GM21528 (cell line): ENCODE data around the gene TPCN2.
"Not testable (repeated sequence)": the region's sequence is repeated elsewhere in the genome, so short reads cannot be mapped to it uniquely, and the experiment has no call there.

Experiments used
- ATAC-seq: cut with Tn5 transposase; IDR thresholded peaks from one replicate; pipeline ENCODE4 v1.9.1; 2021; ENCODE audit warnings: mild to moderate bottlenecking, moderate library complexity; ENCODE audit not compliant: unreplicated experiment, low FRiP score

TPCN2 gene

DNA sequence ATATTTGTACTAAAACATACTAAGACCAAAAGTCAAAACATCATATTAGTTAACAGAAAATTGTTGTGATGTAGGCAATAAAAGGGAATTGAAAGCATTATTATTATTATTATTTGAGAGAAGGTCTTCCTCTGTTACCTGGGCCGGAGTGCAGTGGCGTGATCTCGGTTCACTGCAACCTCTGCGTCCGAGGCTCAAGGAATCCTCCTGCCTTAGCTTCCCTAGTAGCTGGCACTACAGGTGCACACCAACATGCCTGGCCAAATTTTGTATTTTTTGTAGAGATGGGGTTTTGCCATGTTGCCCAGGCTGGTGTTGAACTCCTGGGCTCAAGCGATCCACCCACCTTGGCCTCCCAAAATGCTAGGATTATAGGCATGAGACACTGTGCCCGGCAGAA lies 91.4 kb downstream of the TPCN2 start:
- not testable (repeated sequence) for ATAC-seq

DNA sequence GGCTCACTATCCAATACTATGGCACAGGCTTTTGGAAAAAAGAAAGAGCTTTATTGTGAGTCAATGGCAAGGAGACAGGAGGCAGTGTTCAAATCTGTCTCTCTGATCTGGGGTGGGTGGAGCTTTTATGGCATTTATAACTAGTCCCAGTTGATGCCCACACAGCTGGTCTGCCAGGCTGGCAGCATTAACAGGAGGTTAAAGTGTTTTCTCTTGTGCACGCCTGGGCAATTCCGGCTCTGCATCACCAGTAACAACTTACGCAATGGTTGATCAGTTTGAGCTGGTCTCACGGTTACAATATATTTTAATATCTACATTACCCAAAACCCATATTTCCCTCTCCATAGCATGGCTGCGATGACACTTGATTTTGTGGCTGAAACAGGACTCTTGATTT lies 91.9 kb downstream of the TPCN2 start:
- ATAC-seq: no peak

DNA sequence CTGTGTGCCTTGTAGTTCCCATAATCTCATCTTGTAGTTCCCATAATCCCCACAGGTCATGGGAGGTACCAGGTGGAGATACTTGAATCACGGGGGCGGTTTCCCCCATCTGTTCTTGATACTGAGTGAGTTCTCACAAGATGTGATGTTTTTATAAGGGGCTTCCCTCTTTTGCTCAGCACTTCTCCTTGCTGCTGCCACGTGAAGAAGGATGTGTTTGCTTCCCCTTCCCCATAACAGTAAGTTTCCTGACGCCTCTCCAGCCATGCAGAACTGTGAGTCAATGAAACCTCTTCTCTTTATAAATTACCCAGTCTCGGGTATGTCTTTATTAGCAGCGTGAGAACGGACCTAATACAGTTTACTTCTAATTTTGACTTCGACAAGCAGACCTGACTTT lies 93.0 kb downstream of the TPCN2 start:
- no peak for ATAC-seq

DNA sequence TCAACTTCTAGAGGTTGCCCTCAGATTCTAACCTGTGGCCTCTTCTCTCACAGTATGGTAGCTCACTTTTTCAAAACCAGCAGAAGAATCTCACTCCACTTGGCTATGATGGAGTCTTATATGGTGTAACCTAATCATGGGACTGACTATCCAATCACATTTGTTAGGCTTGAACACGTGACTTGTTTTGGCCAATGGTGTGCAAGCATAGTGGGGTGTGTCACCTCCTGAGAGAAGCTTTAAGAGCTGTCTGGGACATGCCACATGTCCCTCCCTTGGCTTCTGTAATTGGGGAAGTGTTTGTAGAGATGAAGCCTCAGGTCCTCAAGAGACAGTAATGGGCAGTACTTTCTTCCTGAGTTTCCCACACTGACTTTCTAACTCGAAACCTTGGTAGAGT lies 94.2 kb downstream of the TPCN2 start:
- no peak for ATAC-seq

DNA sequence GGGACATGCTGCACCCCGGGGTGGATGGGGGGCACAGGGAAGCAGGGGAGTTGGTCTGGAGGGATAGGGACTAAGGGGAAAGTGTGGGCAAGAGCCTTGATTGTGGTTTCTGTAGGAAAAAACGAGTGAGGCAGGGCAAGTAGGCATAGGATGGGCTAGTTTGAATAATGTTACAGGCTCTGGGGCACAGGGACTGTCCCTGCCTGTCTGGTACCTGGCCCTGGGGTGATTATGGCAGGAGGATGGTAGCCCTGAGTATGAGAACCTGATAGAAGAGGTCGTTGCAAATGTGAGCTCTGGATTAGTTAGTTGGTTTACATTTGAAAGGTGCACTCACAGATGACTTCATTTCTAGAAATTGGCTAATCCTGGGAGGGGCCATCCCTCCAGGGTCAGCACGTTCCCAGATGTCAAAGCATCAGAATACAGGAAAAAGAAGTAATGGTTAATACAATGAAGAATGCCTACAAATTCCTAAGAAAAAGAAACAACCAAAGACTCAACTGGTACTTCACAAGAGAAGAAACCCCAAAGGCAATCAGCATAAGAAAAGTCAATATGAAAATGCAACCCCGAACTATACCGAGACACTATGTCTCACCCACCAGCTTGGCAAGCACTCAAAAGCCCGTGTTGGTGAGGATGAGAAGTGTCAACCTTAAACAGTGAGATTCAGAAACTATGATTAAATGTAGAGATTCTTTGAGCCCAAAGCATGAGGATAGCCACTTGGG lies 95.8 kb downstream of the TPCN2 start:
- no peak for ATAC-seq

DNA sequence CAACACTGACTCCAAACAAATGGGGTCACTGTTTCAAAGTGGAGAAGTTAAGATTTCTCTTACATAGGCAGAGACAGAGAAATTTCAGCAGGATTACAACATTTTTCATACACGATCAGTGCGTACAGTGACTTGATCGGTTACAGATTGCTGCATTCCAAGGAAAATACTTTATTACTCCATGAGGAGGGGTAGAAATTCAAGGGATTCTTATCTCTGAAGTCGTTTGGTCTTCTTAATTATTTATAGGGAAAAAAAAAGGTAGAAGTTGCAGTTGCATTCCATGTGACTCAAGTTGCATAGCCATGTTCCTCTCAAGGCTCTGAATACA lies 96.3 kb downstream of the TPCN2 start:
- no peak for ATAC-seq

DNA sequence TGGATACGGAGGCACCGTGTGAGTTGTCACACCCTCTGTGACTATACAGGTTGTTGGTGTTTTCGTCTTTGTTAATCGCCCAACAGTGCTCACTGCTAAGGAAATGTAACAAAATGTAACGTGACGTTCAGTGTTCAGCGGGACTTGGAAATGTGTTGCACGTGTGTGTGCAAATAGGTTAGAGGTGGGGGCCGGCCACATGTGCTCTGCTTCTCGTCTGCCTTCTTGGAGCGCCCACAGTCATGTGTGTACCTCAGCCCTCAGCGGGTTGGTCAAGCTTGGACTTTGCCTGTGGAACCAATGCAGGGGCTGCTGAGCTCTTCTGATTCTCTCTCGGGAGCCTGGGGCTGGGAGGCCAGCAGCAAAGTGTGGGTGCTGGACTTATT lies 99.6 kb downstream of the TPCN2 start:
- no peak for ATAC-seq

DNA sequence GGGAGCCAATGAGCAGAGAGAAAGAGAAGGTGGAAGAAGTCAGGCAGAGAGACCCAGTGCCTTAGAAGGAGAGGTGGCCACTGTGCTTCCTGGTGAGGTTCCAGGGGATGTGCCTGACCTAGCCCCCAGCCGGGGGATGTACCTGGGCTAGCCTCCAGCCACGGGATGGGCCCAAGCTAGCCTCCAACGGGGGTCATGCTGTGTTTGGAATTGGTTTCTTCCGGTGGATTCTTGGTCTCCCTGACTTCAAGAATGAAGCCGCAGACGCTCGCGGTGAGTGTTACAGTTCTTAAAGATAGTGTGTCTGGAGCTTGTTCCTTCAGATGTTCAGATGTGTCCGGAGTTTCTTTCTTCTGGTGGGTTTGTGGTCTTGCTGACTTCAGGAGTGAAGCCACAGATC lies 100.1 kb downstream of the TPCN2 start:
- ATAC-seq: no peak

DNA sequence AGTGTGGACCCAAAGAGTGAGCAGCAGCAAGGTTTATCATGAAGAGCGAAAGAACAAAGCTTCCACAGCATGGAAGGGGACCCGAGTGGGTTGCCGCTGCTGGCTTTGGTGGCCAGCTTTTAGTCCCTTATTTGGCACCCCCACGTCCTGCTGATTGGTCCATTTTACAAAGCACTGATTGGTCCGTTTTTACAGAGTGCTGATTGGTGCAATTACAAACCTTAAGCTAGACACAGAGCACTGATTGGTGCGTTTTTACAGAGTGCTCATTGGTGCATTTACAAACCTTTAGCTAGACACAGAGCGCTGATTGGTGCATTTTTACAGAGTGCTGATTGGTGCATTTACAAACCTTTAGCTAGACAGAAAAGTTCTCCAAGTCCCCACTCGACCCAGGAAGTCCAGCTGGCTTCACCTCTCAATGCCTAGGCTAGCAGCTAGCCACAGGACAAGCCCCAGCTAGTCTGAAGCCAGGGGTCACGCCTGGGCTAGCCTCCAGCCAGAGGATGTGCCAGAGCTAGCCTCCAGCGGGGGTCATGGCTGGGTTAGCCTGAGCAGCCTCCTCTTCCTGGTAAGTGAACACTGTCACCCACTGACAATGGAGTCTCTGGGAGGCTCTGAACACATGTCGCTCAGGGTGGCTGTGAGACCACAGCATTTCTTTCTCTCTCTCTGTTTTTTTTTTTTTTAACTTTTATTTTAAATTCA lies 100.8 kb downstream of the TPCN2 start:
- ATAC-seq: not testable (repeated sequence)

DNA sequence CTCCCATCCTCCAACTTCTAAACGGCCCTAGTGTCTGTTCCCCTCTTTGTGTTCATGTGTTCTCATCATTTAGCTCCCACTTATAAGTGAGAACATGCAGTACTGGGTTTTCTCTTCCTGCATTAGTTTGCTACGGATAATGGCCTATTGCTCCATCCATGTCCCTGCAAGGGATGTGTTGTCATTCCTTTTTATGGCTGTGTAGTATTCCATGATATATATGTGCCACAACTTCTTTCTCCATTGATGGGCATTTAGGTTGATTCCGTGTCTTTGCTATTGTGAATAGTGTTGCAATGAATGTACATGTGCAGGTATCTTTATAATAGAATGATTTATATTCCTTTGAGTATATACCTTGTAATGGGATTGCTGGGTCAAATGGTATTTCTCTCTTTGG lies 101.4 kb downstream of the TPCN2 start:
- no peak for ATAC-seq

DNA sequence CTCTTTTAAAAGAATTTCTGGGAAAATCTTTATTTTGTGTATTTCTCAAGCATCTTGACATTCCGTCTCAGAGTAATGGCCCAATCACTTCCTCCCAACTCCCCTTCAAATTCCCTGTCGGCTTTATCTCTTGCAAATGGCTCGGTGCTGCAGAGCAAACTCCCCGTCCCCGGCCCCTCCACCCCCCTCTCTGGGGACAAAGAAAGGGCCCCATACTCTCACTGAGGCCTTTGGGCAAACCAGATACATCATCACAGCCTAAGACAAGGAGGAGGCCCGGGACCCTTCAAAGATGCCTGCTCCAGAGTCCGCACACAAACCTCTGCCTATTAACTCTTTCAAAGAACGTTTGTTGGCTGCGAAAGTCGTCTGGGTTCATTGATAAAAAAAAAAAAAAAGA lies 103.1 kb downstream of the TPCN2 start:
- no peak for ATAC-seq

DNA sequence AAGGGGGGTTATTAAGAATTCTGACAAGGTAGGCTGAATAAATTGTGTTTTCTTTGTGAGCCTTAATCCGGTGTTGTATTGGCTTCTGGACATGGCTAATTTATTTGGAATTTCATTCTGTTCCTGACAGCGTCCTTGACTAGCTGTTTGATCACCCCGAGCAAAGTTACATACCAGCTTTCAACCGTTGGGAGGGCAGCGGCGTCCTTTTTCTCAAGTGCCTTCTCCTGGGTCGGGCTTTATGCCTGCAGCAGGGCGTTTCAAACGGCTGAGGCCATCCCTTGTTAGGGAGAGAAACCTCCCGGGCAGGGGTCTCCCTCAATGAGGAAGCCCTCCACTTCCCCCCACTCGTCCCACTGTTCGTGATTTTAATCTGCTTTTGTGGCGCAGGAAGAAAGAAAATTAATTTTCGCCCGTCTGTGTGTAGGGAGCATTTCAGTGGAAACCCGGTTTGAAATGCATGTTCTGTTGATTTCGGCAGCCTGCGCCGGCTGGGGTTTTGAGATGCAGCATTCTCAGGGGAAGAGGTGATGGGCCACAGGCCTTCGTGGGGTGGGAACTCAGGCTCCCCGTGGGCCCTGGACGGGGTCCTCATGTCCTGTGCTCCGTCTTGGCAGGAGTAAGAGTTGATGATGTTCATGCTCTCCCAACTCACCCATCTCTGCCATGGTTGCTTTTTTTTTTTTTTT lies 104.1 kb downstream of the TPCN2 start:
- no peak for ATAC-seq

DNA sequence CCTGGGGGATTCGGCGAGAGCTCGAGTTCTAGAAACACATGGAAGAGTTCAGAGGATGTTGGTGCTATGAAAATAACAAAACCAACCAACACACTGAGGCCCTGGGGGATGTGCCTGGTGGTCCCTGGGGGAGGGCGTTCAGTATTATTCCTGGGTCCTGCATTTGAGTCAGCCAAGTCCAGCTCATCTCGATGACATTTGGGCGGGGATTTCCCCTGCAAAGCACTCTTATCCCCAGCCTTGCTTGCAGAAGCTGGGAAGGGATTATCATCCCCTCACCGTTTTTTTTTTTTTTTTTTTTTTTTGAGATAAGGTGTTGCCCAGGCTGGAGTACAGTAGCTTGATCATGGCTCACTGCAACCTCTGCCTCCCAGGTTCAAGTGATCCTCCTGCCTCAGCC lies 104.9 kb downstream of the TPCN2 start:
- no peak for ATAC-seq

DNA sequence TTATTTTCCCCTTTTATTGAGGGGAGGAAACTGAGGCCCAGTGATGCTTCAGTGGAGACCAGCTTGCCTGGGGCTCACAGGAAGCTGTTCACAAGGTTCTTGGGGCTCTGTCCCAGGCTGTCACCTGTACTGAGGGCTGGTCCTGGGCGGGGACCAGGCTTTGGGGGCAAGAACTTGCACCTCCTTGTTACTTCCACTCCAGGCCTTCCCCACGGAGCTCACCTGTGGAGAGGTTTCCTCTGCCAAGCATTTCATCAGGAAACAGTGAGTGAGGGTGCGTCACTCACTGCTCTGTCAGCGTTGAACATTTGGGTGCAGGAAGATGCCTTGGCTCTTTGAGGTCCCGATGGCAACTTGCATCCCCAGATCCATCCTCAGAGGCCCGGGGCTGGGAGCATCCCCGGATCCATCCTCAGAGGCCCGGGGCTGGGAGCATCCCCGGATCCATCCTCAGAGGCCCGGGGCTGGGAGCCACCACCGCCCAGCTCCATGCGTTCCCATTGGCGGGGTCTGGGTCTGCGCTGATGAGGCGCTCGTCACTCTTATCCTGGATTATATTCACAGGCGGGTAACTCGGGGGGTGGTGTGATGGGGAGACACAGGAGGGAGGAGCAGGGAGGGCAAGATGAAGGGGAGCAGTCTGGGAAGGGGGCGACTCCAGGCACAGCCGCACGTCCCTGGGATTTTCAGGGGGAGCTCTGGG lies 105.6 kb downstream of the TPCN2 start:
- no peak for ATAC-seq

DNA sequence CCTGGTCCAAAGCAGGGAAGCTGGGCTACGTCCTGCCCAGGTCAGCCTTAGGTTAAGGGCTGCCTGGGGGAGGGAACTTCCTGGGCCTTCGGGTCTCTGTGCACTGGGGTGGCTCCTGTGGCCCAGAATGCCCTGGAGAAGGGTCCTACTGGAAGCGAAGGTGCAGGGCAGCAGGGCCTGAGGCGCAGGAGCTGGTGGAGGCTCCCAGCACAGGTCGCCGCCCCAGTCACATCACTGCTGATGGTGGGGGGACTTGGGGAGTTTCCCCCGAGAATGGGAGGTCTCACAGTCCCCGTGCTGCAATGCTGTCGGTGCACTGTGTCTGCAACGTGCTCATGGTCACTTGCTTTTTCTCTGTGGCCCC lies 106.2 kb downstream of the TPCN2 start:
- no peak for ATAC-seq

DNA sequence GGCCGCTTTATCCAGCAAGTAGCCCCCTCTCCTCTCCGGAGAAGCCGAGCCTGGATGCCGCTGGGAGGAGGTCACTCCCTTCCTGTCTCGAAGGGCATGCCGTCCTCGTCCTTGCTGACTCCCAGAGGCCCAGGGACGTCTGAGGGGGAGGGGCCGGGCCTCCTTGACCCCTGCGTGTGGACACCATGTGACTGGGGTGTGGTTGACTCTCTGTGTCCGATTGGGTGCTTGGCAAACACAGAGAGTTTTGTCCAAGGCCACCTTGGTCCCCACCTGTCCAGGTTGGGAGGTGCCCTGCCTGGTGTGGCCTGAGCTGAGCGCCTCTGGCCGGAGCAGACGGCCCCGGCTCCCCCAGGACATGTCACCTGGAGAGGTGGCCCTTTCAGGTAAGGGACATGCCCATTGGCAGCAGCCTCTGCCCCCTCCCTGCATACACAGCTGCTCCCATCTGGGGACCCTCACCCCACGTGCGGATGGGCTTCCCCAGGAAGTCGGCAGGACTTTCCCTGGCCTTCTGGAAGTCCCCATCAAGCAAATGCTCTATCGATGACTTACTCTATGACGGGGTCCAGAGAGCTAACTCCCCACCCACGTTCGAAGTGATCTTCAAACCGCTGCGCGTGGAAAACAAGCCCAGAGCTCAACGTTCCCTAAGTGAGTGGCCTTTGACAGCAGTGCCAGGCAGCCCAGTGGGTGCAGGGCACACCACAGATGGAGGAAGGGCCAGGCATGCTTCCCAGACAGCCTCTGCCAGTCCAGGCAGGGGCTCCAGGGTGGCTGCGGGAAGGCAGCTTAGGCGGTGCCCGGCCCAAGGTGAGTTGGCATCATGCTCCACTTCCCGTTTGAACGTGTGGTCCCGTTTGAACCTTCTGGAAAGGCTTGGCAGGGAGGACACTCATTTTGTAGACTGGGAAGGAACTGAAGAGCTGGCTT lies 106.8 kb downstream of the TPCN2 start, which contains the start of gene SMIM38:
Gene SMIM38, plus strand, starts transcription at position 634 of the 933 bp plus-strand sequence. CDS start 1,912 bp downstream, outside the sequence.
- ATAC-seq: no peak

DNA sequence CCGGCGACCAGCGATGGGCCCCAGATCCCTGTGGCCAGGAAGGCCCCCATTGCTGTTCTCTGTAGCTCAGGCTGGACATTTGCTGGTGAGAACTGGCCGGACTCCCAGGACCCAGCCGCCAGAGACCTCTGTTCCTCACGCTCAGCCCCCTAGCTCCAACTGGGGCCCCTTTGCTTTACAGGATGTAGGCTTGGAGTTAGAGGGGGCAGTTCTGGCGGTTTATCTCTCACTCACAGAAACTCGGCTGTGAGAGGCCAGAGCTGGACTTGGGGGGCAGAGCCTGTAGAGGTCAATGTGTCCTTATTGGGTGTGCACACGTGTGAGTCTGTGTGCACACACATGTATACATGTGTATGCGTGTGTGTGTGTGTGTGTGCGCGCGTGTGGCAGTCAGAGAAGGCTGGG lies 107.5 kb downstream of the TPCN2 start:
- no peak for ATAC-seq

DNA sequence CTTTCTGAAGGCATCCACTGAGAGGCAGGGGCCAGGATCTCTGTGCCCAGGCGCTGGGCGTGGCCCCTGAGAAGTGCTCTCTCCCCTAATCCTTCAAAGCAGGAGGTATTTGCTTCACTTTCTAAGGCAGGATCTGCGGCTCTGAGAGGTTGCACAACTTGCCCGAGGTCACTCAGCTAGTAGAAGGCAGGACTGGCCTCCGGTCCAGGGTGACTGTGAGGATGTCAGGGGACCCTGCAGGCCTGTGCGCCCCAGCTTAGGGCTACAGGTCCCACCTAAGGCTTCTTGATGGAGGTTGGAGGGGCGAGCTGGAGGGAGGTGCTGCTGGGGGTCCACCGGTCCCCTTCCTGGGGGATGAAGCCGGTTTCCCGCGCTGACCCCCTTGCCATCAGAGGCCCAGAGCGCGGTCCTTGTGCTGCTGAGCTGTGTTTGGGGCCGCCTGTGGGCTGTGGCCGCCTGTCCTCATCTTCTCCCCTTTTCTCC lies 108.0 kb downstream of the TPCN2 start:
- no peak for ATAC-seq

DNA sequence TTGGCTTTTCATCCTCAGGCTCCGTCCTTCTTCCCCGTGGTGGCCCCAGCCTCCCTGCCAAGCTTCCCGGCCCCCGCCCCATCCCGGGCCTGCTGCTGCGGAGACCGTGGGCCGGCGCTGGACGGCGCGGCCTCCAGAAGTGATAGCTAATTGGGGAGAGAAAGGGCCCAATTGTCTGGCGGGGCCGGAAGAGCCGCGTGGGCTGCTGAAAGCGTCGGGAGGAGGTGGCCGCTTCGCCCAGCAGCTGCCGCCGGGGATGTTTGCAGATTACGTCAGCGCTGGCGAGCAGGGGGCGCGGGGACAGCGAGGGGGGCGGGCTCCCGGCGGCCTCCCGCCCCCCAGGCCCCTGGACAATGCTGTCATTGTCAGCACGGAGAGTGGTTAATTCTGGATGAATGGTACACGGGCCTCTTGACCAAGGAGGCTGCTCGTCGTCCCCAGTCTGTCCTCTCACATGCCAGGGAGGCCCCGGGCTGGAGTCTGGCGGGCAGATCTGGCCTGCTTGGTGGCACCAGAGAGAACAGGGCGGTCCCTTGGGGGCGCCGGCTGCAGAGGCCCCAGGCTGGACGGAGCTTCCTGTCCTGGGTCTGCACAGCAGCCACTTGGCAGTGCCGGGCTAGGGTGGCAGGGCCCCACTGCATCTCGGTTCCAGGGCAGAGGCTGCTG lies 108.6 kb downstream of the TPCN2 start:
- ATAC-seq: no peak
